IPS-18a (cell line): ENCODE results near the gene C4BPA.

ENCODE experiments used
- H3K27ac ChIP-seq: one replicate; pipeline ENCODE4 v1.5.1; 2013; ENCODE audit warnings: low read length
- H3K27me3 ChIP-seq: one replicate; pipeline ENCODE4 v1.6.1; 2013; ENCODE audit warnings: mild to moderate bottlenecking, low read length; ENCODE audit not compliant: control insufficient read depth, insufficient read depth
- H3K36me3 ChIP-seq: one replicate; pipeline ENCODE4 v1.6.1; 2013; ENCODE audit warnings: low read depth, low read length; ENCODE audit not compliant: control insufficient read depth
- H3K4me1 ChIP-seq: one replicate; pipeline ENCODE4 v1.6.1; 2013; ENCODE audit warnings: low read depth, low read length; ENCODE audit not compliant: control insufficient read depth
- H3K4me3 ChIP-seq: one replicate; pipeline ENCODE4 v1.5.1; 2013; ENCODE audit warnings: low read length
- H3K9ac ChIP-seq: one replicate; pipeline ENCODE4 v1.6.1; 2013; ENCODE audit warnings: mild to moderate bottlenecking, low read length, moderate library complexity
- H3K9me3 ChIP-seq: one replicate; pipeline ENCODE4 v1.6.1; 2013; ENCODE audit warnings: low read depth, low read length; ENCODE audit not compliant: control insufficient read depth

Gene C4BPA

GRCh38 chr1:207067185-207067584 lies 36.8 kb upstream of the C4BPA start:
- H3K27me3 ChIP-seq = no peaks in the 10 kb centered on the region
- no peak overlapping the region for H3K9ac ChIP-seq
- H3K4me3 ChIP-seq = no peak overlapping the region
- H3K4me1 ChIP-seq = no peaks in the 10 kb centered on the region
- H3K36me3 ChIP-seq = peaks cover 38% of the 10 kb centered on the region
- H3K27ac ChIP-seq = no peak overlapping the region
- no peaks in the 10 kb centered on the region for H3K9me3 ChIP-seq

GRCh38 chr1:207067665-207068064 lies 36.4 kb upstream of the C4BPA start:
- Histone ChIP-seq H3K4me1 (no peaks in the 10 kb centered on the region), H3K36me3 (peaks cover 36% of the 10 kb centered on the region), H3K27ac (no peak overlapping the region), H3K9ac (no peak overlapping the region), H3K27me3 (no peaks in the 10 kb centered on the region), H3K9me3 (no peaks in the 10 kb centered on the region), H3K4me3 (no peak overlapping the region)

GRCh38 chr1:207069061-207069460 lies 35.0 kb upstream of the C4BPA start:
- Histone ChIP-seq H3K9me3 (no peaks in the 10 kb centered on the region), H3K4me1 (no peaks in the 10 kb centered on the region), H3K36me3 (peaks cover 24% of the 10 kb centered on the region), H3K4me3 (no peak overlapping the region), H3K27me3 (no peaks in the 10 kb centered on the region), H3K9ac (no peak overlapping the region), H3K27ac (no peak overlapping the region)

- no peaks in the 10 kb centered on the region for H3K4me1 ChIP-seq
- H3K9ac ChIP-seq = no peak overlapping the region
- H3K36me3 ChIP-seq = peaks cover 21% of the 10 kb centered on the region
- no peak overlapping the region for H3K27ac ChIP-seq
- no peaks in the 10 kb centered on the region for H3K27me3 ChIP-seq
- H3K4me3 ChIP-seq = no peak overlapping the region
- H3K9me3 ChIP-seq = no peaks in the 10 kb centered on the region
Measured at GRCh38 chr1:207069858-207070506, 34.1 kb upstream of the C4BPA start.

- H3K4me3 ChIP-seq = no peak overlapping the region
Measured at GRCh38 chr1:207070811-207071210, 33.2 kb upstream of the C4BPA start.

GRCh38 chr1:207071426-207071825 lies 32.6 kb upstream of the C4BPA start:
- H3K27ac ChIP-seq = no peak overlapping the region
- H3K4me3 ChIP-seq = no peak overlapping the region
- peaks cover 19% of the 10 kb centered on the region for H3K36me3 ChIP-seq

More at GRCh38 chr1:207070811-207071210, 33.2 kb upstream of the C4BPA start:
- Histone ChIP-seq H3K9me3 (no peaks in the 10 kb centered on the region), H3K36me3 (peaks cover 19% of the 10 kb centered on the region), H3K27ac (no peak overlapping the region), H3K9ac (no peak overlapping the region), H3K4me1 (no peaks in the 10 kb centered on the region), H3K27me3 (no peaks in the 10 kb centered on the region)

GRCh38 chr1:207072233-207072632 lies 31.8 kb upstream of the C4BPA start:
- peaks cover 19% of the 10 kb centered on the region for H3K36me3 ChIP-seq
- no peak overlapping the region for H3K27ac ChIP-seq
- H3K4me3 ChIP-seq = no peak overlapping the region
- no peak overlapping the region for H3K9ac ChIP-seq
- H3K4me1 ChIP-seq = no peaks in the 10 kb centered on the region
- no peaks in the 10 kb centered on the region for H3K9me3 ChIP-seq
- H3K27me3 ChIP-seq = no peaks in the 10 kb centered on the region

More at GRCh38 chr1:207071426-207071825, 32.6 kb upstream of the C4BPA start:
- Histone ChIP-seq H3K9me3 (no peaks in the 10 kb centered on the region), H3K4me1 (no peaks in the 10 kb centered on the region), H3K27me3 (no peaks in the 10 kb centered on the region), H3K9ac (no peak overlapping the region)

GRCh38 chr1:207073906-207074820 lies 29.9 kb upstream of the C4BPA start:
- H3K27ac ChIP-seq = no peak overlapping the region
- no peaks in the 10 kb centered on the region for H3K27me3 ChIP-seq
- H3K4me3 ChIP-seq = no peak overlapping the region
- H3K9ac ChIP-seq = no peak overlapping the region
- H3K36me3 ChIP-seq = peaks cover 11% of the 10 kb centered on the region
- H3K4me1 ChIP-seq = no peaks in the 10 kb centered on the region
- H3K9me3 ChIP-seq = no peaks in the 10 kb centered on the region

- Histone ChIP-seq H3K9ac (no peak overlapping the region), H3K27ac (no peak overlapping the region), H3K9me3 (no peaks in the 10 kb centered on the region), H3K27me3 (no peaks in the 10 kb centered on the region), H3K4me1 (no peaks in the 10 kb centered on the region), H3K4me3 (no peak overlapping the region), H3K36me3 (peaks cover 10% of the 10 kb centered on the region)
Measured at GRCh38 chr1:207076181-207076955, 27.7 kb upstream of the C4BPA start.

- no peak overlapping the region for H3K27ac ChIP-seq
- H3K4me1 ChIP-seq = no peaks in the 10 kb centered on the region
- no peak overlapping the region for H3K4me3 ChIP-seq
- H3K36me3 ChIP-seq = peaks cover 4% of the 10 kb centered on the region
- no peak overlapping the region for H3K9ac ChIP-seq
- no peaks in the 10 kb centered on the region for H3K27me3 ChIP-seq
- H3K9me3 ChIP-seq = no peaks in the 10 kb centered on the region
Measured at GRCh38 chr1:207077012-207077411, 27.0 kb upstream of the C4BPA start.
